ENCODE results near the gene NOL12.
"Not testable (repeated sequence)": the region's sequence is repeated elsewhere in the genome, so short reads cannot be mapped to it uniquely, and the experiment has no call there.

The NOL12 gene, protein sequence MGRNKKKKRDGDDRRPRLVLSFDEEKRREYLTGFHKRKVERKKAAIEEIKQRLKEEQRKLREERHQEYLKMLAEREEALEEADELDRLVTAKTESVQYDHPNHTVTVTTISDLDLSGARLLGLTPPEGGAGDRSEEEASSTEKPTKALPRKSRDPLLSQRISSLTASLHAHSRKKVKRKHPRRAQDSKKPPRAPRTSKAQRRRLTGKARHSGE

DNA sequence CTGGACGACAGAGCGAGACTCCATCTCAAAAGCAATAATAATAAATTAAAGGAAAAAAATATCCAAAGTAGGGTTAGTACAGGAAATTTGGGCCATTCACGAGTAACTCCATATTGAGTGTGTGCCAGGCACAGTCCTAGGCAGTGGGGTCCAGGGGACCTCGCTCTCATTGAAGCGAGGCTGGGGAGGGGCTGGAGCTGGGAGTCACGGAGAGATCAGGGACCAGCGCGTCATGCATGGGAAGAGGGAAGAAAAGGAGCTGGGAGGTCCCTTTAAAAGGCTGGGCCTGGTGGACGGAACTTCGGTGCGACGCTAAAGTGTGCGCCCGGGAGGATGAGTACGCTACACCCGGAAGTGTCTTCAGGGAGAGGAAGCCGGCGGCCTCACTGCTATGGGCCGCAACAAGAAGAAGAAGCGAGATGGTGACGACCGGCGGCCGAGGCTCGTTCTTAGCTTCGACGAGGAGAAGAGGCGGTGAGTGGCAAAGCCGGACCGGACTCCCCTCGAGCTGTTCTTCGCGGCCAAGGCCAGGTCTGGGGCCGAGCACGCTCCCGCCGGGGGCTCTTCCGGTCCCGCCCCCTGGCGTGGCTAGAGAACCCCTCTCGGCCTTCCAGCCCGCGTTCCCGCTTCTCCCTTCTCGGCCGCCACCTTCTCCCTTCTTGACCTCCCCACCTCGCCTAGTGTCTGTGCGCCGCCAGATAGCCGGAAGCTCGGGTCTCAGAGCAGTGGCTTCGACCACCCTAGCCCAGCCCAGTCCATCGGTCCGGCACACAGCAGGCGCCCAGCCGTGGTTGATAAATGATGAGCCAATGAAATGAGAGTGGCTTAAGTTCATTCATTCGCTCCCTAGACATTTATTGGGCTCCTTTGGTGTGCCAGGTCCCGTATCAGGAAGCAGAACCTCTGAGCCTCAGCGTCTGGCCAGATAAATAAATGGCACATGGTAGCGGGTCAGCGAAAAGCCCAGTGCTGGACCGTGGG lies at the start of gene NOL12:
Gene NOL12, plus strand, starts transcription at position 342 of the 981 bp plus-strand sequence. Its CDS starts 50 bp downstream, at position 392.
- no peak for FAIRE-seq

DNA sequence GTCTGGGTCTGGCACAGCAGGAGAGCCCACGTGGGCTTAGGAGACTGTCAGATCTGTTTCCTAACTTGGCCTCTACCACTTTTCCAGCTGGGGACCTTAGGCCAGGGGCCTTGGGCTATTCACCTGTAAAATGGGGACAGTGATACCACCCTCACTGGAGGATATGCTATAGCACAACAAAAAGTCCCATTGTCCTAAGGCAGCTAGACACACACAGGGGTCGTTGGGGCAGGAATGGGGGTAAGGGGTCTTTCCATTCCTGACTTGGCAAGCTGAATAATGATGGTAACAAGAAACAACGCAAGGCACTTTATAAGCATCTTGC lies 49.2 kb upstream of the NOL12 start:
- no peak for FAIRE-seq

DNA sequence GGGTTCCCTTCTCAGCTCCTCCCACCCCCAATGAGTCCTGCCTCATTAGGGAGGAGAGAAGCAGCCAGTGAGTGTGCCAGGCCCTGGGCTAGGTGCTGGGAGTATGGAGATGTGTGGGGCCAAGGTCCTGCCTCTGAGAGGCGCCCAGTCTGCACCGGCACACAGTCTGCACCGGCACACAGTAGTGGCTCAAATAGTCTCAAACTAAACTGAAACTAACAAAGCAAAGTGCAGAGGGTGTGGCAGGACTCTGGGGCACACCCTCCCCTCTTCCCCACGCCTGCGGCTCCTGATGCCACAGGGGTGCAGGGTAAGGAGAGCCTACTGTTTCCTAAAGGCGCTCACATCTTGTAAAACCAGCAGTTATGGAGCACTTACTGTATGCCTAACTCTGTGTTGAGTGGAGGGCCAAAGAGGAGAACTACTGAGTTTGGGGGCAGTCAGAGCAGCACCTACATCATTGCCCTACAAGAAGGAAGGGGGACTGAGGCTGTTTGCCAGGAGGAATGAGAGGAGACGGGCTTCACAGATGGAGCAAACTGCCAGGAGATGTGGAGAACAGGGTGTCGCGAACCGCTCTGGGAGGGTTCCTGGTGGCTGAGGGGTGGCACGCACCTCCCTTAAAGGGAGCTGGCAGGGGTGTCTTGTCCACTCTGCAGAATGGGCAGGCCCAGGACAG lies 47.6 kb upstream of the NOL12 start:
- no peak for FAIRE-seq

DNA sequence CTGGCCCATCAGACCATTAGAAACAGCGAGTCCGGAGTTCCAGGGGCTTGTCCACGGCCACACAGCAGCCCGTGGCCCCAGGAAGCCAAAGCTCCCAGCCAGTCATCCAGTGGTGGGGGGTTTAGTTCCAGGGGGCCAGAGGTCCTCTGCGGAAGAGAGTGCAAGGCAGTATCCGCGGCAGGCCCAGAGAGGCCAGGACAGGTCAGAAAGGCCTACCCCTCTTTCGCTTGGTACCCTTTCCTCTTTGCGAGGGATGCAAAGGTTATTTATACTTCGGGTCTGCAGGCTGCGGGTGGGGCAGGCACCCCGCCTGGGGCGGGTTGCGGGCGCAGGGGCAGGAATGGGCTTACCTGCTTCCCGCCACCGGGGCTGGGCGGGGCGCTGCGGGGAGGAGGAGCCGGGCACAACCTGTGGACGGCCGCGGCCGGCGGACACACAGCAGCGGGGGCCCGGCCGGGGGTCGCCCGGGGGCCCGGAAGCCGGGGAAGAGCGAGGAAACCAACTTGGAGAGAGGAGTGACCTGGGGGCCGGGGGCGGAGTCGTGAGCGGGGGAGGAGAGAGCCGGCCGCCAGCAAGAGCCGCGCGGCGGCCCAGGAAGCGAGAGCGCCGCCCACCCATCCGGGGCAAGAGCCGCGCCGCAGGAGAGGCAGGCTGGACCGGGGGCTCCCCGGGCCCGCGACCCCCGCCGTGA lies 46.9 kb upstream of the NOL12 start, which contains the start of gene SH3BP1:
Gene SH3BP1, plus strand, starts transcription at position 600 of the 691 bp plus-strand sequence. CDS start 119 bp downstream, outside the sequence.
- FAIRE-seq, result no peak

DNA sequence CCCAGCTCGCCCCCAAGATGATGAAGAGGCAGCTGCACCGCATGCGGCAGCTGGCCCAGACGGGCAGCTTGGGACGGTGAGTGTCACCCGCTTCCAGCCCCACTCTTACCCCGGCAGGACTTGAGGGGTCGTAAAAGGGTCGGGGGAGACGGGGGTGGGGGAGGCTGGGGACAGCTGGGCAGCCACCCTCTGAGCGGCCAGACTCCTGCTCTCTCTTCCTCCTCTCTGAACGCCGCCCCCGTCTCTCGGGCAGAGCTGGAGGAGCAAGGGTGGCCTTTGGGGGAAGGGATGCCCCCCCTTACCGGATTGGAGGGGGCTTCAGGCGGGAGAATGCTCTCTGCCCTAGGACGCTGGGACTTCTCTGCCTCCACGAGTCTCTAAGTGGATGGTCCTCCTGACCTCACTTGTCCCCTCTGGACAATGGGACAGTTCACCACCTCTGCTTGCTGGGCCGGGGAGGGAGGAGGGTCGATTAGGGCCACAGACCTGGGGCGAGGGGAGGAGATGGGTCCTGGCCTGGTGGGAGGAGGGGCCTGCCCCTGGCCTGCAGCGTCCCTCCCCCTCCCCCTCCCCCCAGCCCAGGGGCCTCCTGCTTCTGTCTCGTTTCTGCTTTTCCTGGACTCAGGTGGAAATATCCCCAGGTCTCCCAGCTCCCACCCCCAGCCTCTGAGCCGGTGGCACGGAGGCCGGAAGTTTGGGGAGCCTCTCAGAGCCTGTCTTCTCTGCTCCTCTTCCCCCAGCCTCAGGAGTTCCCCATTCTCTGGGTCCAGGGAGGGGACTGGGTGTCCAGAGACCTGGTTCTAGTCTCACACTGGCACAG lies 46.2 kb upstream of the NOL12 start:
- no peak for FAIRE-seq

DNA sequence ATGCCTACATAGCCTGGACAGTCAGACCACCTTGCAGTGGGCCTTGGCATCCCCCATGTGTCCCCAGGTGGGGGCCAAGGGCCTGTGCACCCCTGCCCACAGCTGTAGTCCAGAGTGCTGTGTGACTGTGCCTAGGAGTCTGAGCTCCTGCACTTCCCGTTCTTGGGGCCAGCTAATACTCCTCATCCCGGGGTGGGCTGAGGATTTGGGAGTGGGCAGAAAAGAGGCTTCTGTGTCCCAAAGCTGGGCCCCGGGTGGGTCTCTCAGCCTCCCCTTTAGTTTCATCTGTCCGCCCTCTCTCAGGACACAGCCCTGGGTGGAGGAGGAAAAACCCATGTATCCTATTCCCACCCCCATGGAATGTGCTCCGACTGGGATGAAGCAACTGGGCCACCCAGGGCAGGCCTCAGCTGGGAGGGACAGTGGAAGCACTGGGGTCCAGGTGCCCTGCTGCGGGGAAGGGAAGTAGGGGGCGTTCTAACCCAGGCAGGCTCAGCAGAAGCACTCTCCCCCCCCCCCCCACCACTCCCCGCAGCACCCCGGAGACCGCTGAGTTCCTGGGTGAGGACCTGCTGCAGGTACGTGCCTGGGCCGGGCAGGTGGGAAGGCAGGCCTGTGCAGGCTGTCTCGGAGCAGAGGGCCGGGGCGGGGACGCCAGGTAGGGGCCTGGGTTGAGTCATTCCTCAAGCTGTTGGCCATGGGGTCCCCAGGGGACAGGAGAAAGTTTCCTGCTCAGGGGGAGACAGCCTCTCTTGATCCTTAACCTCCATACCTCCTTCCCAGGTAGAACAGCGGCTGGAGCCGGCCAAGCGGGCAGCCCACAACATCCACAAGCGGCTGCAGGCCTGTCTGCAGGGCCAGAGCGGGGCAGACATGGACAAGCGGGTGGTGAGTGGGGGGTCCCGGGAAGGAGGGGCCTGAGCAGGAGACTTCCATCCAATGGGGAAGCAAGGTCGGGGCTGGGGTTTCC lies 45.3 kb upstream of the NOL12 start:
- FAIRE-seq, result no peak

DNA sequence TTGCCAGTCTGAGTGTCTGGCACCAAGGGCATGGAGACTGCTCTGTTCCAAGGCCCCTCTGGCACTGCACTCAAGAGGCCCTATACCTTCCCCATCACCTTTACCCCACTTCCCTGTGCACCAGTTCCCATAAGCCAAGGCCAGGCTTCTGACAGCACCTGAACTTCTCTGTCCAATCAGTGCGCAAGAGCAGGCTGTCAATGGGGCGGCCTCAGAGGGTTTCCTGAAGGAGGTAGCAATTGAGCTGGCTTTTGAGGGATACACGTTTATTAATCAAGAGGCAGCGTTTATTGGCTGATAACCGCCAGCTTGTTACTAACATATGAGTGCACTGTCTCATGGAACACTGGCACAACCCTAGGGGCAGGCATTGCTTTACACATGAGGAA lies 44.6 kb upstream of the NOL12 start:
- no peak for FAIRE-seq

DNA sequence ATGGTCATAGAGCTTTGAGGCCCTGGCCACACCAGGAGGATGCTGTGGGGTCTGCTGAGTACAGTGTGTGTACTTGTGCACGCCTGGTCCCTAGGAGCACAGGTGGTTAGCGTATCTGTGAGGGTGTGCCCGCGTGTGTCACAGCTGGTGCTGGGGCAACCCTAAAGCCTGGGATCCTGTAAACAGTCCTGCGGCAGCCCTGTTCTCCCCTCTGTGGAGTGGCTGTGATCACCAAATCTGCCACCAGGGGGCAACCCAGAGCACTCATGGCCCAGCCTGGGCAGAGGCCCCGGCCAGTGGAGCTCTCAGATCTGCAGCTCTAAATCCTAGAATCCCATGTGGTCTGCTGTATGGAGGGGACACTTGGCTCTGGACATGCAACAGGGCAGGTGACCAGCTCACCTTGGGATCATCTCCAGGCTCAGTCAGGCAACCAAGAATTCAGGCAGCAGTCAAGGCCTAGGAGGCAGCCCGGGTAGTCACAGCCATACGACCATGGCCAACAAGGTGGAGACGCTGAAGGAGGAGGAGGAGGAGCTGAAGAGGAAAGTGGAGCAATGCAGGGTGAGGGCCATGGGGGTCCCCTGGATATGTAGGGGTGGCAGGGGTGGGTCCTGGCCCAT lies 42.8 kb upstream of the NOL12 start:
- FAIRE-seq, result peak; percentile 19

DNA sequence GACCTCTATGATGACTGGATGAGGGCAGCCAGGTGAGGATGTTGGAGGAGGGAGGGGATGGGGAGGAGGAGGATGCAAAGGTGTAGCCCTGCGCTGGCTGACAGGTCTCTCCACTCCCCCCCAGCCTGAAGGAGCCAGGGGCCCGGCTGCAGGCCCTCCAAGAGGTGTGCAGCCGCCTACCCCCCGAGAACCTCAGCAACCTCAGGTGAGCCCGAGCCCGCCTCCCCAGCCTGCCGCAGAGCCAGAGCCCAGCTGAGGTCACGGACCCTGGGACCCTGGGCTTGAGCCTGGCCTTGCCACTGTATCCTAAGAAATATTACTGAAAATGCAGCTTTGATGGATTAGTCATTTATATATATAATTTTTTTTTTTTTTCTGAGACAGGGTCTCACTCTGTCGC lies 38.8 kb upstream of the NOL12 start:
- no peak for FAIRE-seq

DNA sequence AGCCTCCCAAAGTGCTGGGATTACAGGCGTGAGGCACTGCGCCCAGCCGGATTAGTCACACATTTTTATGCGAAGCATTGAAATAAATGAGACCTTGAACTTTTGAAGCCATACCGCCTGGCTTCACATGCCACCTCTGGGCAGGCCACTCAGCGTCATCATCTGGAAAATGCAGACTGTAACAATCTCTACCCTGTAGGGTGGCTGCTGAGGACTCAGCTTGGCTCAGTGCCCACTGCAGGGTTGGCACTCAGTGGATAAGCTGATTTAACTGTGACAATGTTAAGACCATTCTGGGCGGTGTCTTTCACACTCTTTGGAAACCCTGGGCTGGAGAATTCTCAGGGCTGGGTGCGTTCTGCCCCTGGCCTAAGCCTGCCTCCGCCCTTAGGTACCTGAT lies 38.2 kb upstream of the NOL12 start:
- no peak for FAIRE-seq

DNA sequence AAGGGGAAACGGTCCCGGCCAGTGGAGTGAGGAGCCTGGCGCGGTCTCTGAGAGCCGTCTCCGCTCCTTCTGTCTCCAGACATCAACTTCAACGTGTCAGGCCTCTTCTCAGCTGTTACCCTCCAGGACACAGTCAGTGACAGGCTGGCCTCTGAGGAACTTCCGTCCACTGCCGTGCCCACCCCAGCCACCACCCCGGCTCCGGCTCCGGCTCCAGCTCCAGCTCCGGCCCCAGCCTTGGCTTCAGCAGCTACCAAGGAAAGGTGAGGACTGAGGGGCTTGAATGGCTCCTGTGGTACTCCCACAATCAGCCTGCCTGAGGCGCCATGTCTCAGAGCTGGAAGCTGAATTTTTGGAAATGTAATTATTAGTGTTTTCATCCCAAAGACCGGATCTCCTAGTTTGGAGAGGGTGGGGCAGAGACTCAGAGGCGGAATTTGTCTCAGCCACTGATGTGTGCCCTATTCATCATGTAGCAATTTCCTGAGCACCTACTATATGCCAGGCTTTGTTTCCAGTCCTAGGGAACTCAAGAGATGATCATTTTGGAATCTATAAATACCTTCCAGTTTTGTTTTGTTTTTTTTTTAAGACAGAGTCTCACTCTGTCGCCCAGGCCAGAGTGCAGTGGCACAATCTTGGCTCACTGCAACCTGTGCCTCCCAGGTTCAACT lies 35.5 kb upstream of the NOL12 start:
- FAIRE-seq, result no peak

DNA sequence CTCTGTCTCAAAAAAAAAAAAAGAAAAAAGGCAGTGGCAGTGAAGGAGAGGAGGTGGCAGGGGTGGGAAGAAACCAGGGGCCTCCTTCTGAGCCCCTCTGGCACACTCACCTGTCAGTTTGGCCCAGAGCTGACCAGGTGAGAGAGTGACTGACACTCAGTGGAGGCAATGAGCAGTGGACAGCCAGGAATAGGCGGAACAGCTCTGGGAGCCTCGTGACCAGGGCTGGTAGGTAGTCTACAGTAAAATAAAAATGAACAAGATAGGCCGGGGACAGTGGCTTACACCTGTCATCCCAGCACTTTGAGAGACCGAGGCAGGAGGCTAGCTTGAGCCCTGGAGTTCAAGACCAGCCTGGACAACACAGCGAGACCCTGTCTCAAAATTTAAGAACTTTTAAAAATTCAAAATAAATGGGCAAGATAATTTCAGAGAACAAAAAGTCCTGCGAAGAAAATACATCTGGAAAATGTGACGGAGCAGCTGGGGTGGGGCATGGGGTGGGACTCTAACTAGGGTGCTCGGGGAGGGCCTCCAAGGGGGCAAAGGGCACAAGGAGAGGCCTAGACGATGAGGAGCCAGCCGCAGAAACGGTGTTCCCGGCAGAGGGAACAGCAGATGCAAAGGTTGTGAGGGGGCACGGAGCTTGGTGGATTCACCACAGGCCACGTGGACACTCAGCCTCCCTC lies 31.4 kb upstream of the NOL12 start:
- no peak for FAIRE-seq

DNA sequence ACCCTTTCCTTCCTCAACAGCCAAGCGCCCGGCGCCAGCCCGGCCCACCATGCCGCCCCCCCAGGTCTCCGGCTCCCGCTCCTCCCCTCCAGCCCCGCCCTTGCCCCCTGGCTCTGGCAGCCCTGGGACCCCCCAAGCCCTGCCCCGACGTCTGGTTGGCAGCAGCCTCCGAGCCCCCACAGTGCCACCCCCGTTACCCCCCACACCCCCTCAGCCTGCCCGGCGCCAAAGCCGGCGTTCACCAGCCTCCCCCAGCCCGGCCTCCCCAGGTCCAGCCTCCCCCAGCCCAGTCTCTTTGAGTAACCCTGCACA lies 30.9 kb upstream of the NOL12 start:
- no peak for FAIRE-seq

DNA sequence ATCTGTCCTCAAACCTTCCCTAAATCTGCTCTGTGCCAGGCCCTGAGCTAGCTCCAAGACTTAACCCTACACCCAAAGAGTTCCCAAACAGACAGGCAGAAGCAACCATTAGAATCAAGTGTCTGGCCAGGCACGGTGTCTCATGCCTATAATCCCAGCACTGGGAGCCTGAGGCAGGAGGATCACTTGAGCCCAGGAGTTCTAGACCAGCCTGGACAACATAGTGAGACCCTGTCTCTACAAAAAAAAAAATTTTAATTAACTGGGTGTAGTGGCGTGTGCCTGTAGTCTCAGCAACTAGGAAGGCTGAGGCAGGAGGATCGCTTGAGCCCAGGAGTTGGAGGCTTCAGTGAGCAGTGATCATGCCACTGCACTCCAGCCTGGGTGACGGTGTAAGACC lies 29.6 kb upstream of the NOL12 start:
- not testable (repeated sequence) for FAIRE-seq

DNA sequence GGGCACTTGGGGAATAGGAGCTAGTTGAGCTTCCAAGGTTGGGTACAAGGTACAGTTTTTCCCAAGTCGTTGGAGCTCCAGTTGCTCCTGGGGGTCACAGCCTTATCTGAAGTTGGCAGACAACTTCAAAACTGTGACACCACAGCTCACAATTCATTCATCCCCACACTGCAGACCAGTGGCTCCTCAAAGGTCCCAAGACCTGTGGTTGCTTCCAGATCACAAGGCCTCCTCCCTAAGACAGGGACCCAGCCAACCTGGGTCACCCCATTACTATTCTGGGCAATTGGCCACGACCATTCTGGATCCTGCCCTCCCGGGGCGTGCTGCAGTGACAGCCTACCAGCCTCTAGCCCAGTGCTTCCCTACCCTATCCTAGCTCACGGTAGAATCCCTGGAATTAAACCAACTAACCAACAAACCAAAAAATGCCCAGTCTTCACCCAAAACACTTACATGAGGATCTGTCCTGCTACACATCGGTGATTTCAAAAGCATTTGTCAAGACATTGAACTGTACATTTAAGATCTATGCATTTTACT lies 28.5 kb upstream of the NOL12 start:
- FAIRE-seq, result no peak

DNA sequence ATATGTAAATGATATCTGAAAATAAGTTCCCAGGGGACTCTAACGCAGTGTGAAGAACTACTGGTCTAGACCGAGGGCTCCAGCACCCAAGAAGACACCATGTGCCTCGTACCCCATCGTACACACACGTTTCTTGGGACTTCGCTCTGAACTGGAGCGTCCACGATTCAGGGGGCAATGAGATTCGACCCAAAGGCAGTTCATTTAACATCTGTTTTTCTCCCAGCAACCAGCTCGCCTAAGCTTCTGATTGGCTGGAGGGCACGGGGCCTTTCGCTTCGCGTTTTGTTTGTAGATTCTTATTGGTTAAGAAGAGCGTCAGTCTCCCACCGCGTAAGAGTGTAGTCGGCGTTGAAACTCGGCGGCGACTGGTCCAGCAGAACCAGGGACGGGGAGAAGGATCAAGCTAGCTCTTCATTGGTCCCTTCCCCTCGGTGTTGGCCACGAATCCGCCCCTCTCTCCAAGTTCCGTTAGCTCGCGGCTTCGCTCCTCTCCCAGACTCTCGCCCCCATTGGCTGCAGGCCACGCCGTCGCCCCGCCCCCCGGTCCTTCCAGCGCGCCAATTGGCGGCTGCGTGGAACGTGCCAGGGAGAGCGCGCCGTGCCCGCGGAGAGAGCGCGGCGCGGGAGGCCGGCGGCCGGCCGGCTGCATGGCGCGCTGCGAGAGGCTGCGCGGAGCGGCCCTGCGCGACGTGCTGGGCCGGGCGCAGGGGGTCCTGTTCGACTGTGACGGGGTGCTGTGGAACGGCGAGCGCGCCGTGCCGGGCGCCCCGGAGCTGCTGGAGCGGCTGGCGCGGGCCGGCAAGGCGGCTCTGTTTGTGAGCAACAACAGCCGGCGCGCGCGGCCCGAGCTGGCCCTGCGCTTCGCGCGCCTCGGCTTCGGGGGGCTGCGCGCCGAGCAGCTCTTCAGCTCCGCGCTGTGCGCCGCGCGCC lies 27.7 kb upstream of the NOL12 start, which contains the start of gene PDXP:
Gene PDXP, plus strand, starts transcription at position 591 of the 933 bp plus-strand sequence. Its CDS starts 60 bp downstream, at position 651.
- FAIRE-seq, result peak; percentile 95

DNA sequence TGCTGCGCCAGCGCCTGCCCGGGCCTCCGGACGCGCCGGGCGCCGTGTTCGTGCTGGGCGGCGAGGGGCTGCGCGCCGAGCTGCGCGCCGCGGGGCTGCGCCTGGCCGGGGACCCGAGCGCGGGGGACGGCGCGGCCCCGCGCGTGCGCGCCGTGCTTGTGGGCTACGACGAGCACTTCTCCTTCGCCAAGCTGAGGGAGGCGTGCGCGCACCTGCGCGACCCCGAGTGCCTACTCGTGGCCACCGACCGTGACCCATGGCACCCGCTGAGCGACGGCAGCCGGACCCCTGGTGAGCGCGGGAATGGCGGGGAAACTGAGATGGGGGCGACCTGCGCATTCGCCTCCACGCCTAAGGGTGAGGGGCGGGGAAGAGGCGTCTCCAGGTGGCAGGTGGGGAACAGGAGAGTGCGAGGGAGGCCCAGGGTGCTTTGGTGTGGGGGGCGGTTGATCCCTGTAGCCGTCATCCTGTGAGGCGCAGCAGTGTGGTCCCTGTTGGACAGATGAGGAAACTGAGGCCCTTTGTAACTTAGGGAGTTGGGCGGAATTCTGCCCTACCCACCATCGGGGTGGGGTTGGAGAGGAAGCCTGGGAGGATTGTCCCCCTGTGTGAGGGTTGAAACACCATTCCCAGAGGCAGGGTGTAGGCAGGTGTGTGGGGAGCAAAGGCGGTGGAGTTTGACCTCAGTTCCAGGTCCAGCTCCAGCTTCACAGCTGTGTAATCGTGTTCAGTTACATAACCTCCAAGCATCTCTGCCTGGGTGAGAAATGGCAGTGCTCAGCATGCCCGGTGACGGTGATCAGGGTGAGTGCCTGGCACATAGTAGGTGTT lies 26.9 kb upstream of the NOL12 start:
- FAIRE-seq, result no peak
